NB4 (cell line): ENCODE results near the gene BAIAP3.

ENCODE experiments used
- DNase-seq: peaks from one replicate; pipeline ENCODE4 v3.0.0; 2010; ENCODE audit warnings: low read depth
- H3K4me3 ChIP-seq: one replicate; pipeline ENCODE4 v1.5.1; 2011; ENCODE audit warnings: mild to moderate bottlenecking, low read depth, low read length, moderate library complexity
- CTCF ChIP-seq: IDR thresholded peaks from one replicate; pipeline ENCODE4 v1.5.1; 2012; ENCODE audit warnings: low read depth, low read length
- MAX ChIP-seq: IDR thresholded peaks from 2 replicates; pipeline ENCODE4 v1.6.1; 2011; ENCODE audit warnings: low read depth, low read length
- MYC ChIP-seq: IDR thresholded peaks from 2 replicates; pipeline ENCODE4 v1.6.1; 2011; ENCODE audit warnings: low read depth, low read length
- POLR2A ChIP-seq: IDR thresholded peaks from 2 replicates; pipeline ENCODE4 v1.6.1; 2011; ENCODE audit warnings: mild to moderate bottlenecking; ENCODE audit not compliant: insufficient read length; ENCODE audit errors: extremely low read depth

BAIAP3 gene

GRCh38 chr16:1343428-1344242, 10.2 kb downstream of the BAIAP3 start:
- no peak overlapping the region for H3K4me3 ChIP-seq
- TF ChIP-seq MYC (no peak), POLR2A (no peak), CTCF (no peak), MAX (no peak)

GRCh38 chr16:1344499-1344898, 11.1 kb downstream of the BAIAP3 start:
- H3K4me3 ChIP-seq, result no peak overlapping the region
- no peak for DNase-seq
- TF ChIP-seq POLR2A (no peak), CTCF (no peak), MAX (no peak), MYC (no peak)

More at GRCh38 chr16:1343428-1344242, 10.2 kb downstream of the BAIAP3 start:
- DNase-seq, result peak; percentile 26

- no peak overlapping the region for H3K4me3 ChIP-seq
- TF ChIP-seq MYC, result no peak
- TF ChIP-seq MAX, result no peak
- no peak for TF ChIP-seq CTCF
- no peak for TF ChIP-seq POLR2A
- DNase-seq, result peak; percentile 31
Measured at GRCh38 chr16:1345087-1345486, 11.6 kb downstream of the BAIAP3 start.

- no peak for TF ChIP-seq CTCF
- TF ChIP-seq POLR2A, result no peak
- DNase-seq, result no peak
- no peak overlapping the region for H3K4me3 ChIP-seq
Measured at GRCh38 chr16:1345651-1346421, 12.4 kb downstream of the BAIAP3 start.

- TF ChIP-seq MYC (no peak), POLR2A (no peak), MAX (no peak), CTCF (no peak)
- no peak overlapping the region for H3K4me3 ChIP-seq
- peak; percentile 16 for DNase-seq
Measured at GRCh38 chr16:1346422-1347285, 13.2 kb downstream of the BAIAP3 start.
